Natural killer cell treated with Interleukin-12 subunit alpha and Interleukin-12 subunit beta and Interleukin-15 and Interleukin-18, amount 100 ng/mL, for 72 hours (primary cell): ENCODE data around the gene KRT33B. TPM values are rescaled to one million over a fixed set of nuclear protein-coding genes. Genes with fewer than 3 reads are reported as not detected.
"Not testable (repeated sequence)": the region's sequence is repeated elsewhere in the genome, so short reads cannot be mapped to it uniquely, and the experiment has no call there.

Experiments
- ATAC-seq, 2 donors: fragments of 150-1000 bp; cut with Tn5 transposase in 1 of 2; sonication (Bioruptor Pico), chemical (Tn5 transposase) in 1 of 2; 2 replicates each; pipeline ENCODE4 v1.10.0; 2021
- DNase-seq: peaks from one replicate; pipeline ENCODE4 v3.0.0; 2022; ENCODE audit warnings: low spot score
- H3K27ac Mint-ChIP-seq, 2 donors: 1 replicate in 1 of 2; 2 replicates in 1 of 2; pipeline ENCODE4 v1.8.0; 2022; ENCODE audit warnings: mixed read lengths in 2 of 2, mild to moderate bottlenecking in 1 of 2, moderate library complexity in 1 of 2
- H3K27me3 Mint-ChIP-seq, 2 donors: 1 replicate in 1 of 2; 2 replicates in 1 of 2; pipeline ENCODE4 v1.8.0; 2022; ENCODE audit warnings: mixed read lengths in 2 of 2
- H3K36me3 Mint-ChIP-seq: one replicate; pipeline ENCODE4 v1.8.0; 2022; ENCODE audit warnings: mixed read lengths
- H3K4me1 Mint-ChIP-seq, 2 donors: 1 replicate in 1 of 2; 2 replicates in 1 of 2; pipeline ENCODE4 v1.8.0; 2022; ENCODE audit warnings: low read depth in 2 of 2, mixed read lengths in 2 of 2, mild to moderate bottlenecking in 1 of 2
- H3K4me3 Mint-ChIP-seq: one replicate; pipeline ENCODE4 v1.8.0; 2022; ENCODE audit warnings: mixed read lengths
- H3K9me3 Mint-ChIP-seq: 2 replicates; pipeline ENCODE4 v1.8.0; 2022; ENCODE audit warnings: mixed read lengths
- total RNA-seq, 2 donors: library from RNA; stranded (reverse); gene quantifications; one replicate each; pipeline ENCODE4 v1.2.3, GENCODE V29; 2022

The KRT33B gene
- total RNA-seq, 2 donors from 2014 or later, result not detected

DNA sequence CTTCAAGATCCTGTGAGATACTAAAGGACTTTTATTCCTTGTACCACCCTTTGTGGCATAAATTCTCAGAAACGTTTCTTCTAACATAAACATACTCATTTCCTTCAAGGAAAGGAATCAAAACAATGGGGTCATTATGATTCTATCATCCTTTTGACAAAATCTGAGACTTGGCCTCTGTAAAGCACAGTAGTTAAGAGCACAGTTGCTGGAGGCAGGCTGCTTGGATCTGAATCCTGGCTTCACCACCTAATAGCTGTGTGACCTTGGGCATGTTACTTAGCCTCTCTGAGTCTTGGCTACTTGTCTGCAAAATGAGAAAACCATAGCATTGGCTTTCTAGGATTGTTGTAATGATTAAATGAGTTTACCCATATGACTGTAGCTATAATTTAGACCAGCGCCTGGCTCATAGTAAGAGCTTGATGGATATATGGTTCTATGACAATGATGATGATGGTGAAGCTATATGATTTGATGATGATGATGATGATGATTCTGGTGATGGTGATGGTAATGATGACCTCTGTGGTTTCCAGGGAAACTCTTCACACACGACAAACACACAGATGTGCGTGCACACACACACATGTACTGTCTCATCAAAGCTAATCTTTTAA is 33.9 kb upstream of the KRT33B start:
- DNase-seq, result no peak
- no peak for ATAC-seq

DNA sequence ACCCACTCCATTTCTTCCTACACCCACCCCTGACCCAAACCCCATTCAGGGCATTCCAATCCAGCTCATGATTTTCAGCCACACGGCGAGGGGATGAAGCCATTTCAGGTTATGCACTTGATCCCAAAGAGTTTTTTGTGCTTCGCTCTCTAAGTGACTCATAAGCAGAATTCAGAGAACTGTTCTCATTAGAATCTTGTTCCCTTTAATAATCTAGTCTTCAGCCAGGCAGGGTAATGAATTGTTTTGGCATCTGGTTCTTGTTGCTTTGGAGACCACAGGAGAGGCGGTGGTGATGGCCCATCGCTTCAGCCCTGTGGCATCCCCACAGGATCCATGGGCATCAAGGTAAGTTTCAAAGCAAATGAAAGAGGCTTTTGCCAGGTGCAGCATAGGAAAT is 32.5 kb upstream of the KRT33B start:
- Mint-ChIP-seq H3K27ac (no peak overlapping the region), H3K27me3 (peaks cover 15 to 16% of the 10 kb centered on the region in 2 donors), H3K9me3 (no peaks in the 10 kb centered on the region), H3K36me3 (no peaks in the 10 kb centered on the region), H3K4me1 (peaks cover 7 to 12% of the 10 kb centered on the region in 2 donors), H3K4me3 (no peak overlapping the region)
- DNase-seq (no peak), ATAC-seq (no peak)

More for the DNA sequence above, 33.9 kb upstream of the KRT33B start:
- Mint-ChIP-seq H3K4me1 (peaks cover 7 to 12% of the 10 kb centered on the region in 2 donors), H3K27me3 (peaks cover 8 to 19% of the 10 kb centered on the region in 2 donors), H3K27ac (no peak overlapping the region), H3K4me3 (peak overlapping the region; percentile 7), H3K9me3 (no peaks in the 10 kb centered on the region), H3K36me3 (no peaks in the 10 kb centered on the region)

DNA sequence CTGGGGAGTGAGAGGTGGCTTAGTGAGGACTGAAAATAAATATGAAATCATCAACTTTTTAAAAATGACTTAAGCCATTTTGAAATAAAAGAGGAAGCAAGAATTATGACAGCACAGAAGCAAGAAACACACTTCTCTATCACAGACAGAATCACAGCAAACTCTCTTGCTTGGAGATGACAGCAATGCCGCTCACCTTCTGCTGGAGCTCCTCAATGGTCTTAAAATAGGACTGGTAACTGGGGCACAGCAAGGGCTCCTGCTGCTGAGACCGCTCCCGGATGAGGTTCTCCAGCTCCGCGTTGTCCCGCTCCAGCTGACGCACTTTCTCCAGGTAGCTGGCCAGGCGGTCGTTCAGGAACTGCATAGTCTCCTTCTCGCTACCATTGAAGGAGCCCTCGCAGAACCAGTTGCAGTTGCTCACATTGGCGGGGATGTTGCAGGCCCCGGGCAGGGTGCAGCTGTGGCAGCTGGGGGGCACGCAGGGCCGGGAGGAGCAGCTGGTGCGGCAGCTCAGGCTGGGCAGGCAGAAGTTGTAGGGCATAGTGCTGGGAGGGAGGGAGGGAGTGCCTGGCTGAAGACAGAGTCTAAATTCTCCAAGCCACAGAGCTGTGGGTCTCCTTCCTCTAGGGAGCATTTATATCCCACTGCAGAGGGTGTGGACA is 27.5 kb upstream of the KRT33B start, which contains the start of gene KRT31:
TSS of gene KRT31 (minus strand) at position 613 of the 665 bp plus-strand sequence. CDS start at position 544, 69 bp downstream.
- Mint-ChIP-seq H3K27ac (no peak within 1 kb of the TSS), H3K4me1 (no peaks in the 10 kb centered on the region), H3K9me3 (no peaks in the 10 kb centered on the region), H3K36me3 (no peaks in the 10 kb centered on the region), H3K4me3 (no peak within 1 kb of the TSS), H3K27me3 (peaks cover 15 to 19% of the 10 kb centered on the region in 2 donors)
- ATAC-seq (no peak), DNase-seq (peak; percentile 23)

DNA sequence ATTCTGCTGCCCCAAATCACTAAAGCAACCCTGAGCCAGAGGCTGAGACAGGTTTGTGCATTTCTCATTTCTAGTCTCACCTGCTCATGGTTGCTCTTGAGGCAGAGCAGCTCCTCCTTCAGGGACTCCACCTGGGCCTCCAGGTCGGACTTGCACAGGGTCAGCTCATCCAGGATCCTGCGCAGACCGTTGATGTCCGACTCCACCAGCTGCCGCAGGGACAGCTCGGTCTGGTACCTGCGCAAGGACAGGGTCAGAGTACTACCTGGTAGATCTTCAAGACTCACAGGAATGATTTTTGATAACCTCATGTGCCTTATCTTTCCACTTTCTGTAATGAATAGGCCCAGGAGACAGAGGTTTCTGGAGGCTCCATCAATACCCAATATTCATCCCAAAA is 26.7 kb upstream of the KRT33B start:
- peaks cover 17 to 24% of the 10 kb centered on the region in 2 donors for H3K27me3 Mint-ChIP-seq
- H3K9me3 Mint-ChIP-seq, result no peaks in the 10 kb centered on the region
- no peaks in the 10 kb centered on the region for H3K4me1 Mint-ChIP-seq
- H3K36me3 Mint-ChIP-seq, result no peaks in the 10 kb centered on the region
- H3K4me3 Mint-ChIP-seq, result no peak overlapping the region
- H3K27ac Mint-ChIP-seq, result no peak overlapping the region
- ATAC-seq, result no peak
- DNase-seq, result peak; percentile 32

DNA sequence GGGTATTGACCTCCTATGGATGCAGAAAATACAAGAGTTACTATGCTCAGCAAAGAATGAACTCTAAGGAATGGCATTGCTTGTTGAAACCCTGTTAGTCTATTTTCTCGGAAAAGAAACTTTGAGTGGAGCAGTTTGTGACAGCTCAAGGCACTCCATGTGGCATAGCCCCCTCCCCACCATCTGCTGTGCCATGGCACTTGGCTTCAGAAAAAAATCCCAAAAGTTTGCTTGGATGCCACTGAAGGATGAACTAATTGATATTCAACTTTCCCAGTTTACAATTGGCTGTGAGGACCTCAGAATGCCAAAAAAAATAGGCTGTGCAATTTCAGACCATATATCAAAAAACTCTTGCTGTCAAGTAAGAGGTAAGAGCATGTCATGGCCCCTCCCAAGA is 26.0 kb upstream of the KRT33B start:
- peaks cover 14 to 24% of the 10 kb centered on the region in 2 donors for H3K27me3 Mint-ChIP-seq
- no peaks in the 10 kb centered on the region for H3K36me3 Mint-ChIP-seq
- no peak for DNase-seq
- no peak overlapping the region for H3K4me3 Mint-ChIP-seq
- no peaks in the 10 kb centered on the region for H3K4me1 Mint-ChIP-seq
- H3K9me3 Mint-ChIP-seq, result no peaks in the 10 kb centered on the region
- H3K27ac Mint-ChIP-seq, result no peak overlapping the region
- ATAC-seq, result no peak

DNA sequence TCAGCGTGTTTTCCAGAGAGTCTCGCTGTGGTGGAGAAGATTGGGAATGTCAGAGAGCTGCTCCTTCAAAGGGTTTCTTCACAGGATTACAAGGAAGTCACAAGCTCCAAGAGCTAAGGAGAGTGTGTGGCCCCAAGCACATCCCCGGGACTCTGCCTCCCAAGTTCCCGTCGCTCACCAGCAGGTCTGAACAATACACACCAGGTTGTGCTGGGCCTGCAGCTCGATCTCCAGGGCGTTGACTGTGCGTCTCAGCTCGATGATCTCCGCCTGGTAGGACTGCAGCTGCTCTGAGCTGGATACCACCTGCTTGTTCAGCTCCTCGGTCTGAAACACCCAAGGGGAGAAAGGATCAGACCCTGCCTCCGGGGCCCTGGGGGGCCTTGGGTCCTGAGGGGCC is 25.4 kb upstream of the KRT33B start:
- not testable (repeated sequence) for H3K4me1 Mint-ChIP-seq, H3K9me3 Mint-ChIP-seq

DNA sequence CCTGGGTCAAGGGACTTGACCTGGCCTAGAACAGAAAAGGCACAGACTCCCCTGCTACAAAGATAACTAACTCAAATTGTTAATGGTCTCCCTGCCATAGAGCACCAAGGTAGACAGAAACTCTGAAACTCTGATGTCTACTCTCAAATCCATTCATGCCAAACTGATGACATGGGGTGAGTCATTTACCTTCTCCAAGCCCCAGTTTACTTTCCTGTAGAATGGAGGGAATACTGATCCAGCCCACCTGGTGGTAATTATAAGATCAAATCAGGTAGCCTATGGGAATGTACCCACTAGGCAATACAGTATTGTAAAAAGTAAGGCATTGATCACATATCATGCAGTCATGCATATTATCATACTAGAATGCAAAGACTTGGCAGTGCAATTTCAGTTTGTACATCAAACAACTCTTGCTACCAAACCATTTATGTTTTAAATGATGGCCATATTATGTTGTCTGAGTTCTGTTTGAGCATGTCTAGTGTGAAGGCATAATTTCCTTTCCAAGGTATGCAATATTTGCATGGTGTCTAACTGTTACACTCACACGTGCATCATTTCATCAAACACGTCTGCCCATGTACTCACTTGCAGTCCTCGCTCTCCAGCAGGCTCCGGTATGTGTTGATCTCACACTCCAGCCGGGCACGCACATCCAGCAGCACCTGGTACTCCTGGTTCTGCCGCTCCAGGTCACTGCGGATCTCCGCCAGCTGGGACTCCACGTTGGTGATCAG is 24.8 kb upstream of the KRT33B start:
- no peaks in the 10 kb centered on the region for H3K9me3 Mint-ChIP-seq
- H3K4me1 Mint-ChIP-seq, result no peaks in the 10 kb centered on the region
- H3K4me3 Mint-ChIP-seq, result no peak overlapping the region
- H3K27me3 Mint-ChIP-seq, result peaks cover 17 to 28% of the 10 kb centered on the region in 2 donors
- DNase-seq (no peak), ATAC-seq (no peak)
- H3K27ac Mint-ChIP-seq, result no peak overlapping the region
- H3K36me3 Mint-ChIP-seq, result no peaks in the 10 kb centered on the region

More for the DNA sequence above, 25.4 kb upstream of the KRT33B start:
- peaks cover 14 to 25% of the 10 kb centered on the region in 2 donors for H3K27me3 Mint-ChIP-seq
- ATAC-seq, H3K36me3 Mint-ChIP-seq, H3K4me3 Mint-ChIP-seq, H3K27ac Mint-ChIP-seq: not testable (repeated sequence)
- peak; percentile 34 for DNase-seq

DNA sequence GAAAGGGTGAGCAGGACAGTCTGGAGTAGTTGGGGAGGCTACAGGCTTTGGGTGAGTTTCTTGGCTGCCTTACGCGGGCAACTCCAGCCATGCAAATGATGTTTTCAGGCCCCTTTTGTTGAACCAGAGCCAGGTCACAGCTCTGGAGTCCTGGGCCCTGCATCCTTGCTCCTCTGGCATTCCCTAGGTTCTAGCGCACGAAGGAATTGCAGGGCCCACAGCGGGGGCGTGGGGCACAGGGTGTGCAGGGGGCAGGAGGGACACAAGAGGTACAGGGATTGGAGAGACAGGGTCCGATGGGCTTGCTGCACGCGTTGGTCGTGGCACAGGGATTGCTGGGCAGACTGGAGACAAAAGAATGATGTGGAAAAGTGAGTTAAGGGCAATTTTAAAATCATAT is 24.2 kb upstream of the KRT33B start:
- peak; percentile 37 for DNase-seq
- Mint-ChIP-seq H3K4me1 (no peaks in the 10 kb centered on the region), H3K9me3 (no peaks in the 10 kb centered on the region), H3K27ac (no peak overlapping the region), H3K36me3 (no peaks in the 10 kb centered on the region), H3K27me3 (peaks cover 21 to 33% of the 10 kb centered on the region in 2 donors), H3K4me3 (no peak overlapping the region)
- ATAC-seq, result no peak

DNA sequence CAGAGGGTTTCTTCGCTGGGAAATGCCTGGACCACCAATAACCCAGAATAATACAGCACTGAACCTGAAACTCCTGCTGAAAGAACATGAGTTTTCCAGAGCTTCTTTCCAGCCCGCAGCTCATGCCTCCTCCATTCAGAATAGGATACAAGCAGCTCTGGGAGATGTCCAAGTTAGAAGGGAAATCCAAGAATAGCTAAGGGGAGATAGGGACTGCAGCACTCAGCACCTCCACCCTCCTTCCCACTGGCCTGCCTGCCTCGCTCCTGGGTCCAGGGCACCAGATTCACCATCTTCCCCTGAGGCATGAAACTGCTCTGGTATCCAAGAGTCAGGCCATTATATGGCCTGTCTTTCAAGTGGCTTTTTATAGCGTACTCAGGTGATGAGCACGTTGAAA is 23.7 kb upstream of the KRT33B start:
- Mint-ChIP-seq H3K27me3 (peaks cover 21 to 38% of the 10 kb centered on the region in 2 donors), H3K9me3 (no peaks in the 10 kb centered on the region), H3K4me3 (no peak overlapping the region), H3K27ac (no peak overlapping the region), H3K4me1 (no peaks in the 10 kb centered on the region), H3K36me3 (no peaks in the 10 kb centered on the region)
- DNase-seq (peak; percentile 20), ATAC-seq (no peak)

DNA sequence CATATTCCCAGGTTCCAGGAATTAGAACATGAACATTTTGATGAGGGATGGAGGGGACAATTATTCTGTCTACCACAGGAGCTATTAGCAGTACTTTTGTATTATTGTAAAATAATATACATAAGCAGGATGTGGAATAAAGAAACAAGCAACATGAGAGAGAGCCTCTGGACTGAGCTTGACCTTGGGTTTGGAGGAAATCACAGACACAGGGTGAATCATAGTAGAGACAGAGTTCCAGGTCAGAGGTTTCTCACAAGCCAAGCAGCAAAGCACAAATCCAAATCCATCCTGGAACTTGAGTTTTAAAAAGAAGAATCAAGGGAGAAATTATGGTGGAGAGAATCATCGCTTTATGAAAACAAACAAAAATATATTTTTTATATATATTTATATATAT is 22.7 kb upstream of the KRT33B start:
- ATAC-seq, result no peak
- H3K27me3 Mint-ChIP-seq, result peaks cover 26 to 32% of the 10 kb centered on the region in 2 donors
- H3K4me3 Mint-ChIP-seq, result no peak overlapping the region
- peak; percentile 10 for DNase-seq
- H3K4me1 Mint-ChIP-seq, result no peaks in the 10 kb centered on the region
- peaks cover 3% of the 10 kb centered on the region for H3K36me3 Mint-ChIP-seq
- H3K9me3 Mint-ChIP-seq, result no peaks in the 10 kb centered on the region
- H3K27ac Mint-ChIP-seq, result no peak overlapping the region

DNA sequence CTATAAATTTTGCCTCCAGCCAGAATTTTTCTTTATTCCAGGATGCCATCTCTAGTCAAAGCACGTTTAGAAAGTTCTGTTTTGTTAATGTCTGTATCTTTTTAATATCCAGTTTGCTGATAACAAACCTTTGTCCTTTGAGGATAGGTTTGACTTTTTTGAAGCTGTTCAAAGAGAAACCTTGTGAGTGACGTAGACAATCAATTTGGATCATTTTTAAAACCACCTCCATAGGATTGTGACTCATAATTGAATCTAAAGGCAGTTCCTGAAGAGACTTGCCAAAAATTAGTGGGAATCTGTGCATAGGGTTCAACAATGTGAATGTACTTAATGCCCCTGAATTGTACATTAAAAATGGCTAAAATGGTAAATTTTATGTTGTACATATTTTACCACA is 21.9 kb upstream of the KRT33B start:
- H3K4me3 Mint-ChIP-seq, result no peak overlapping the region
- H3K4me1 Mint-ChIP-seq, result no peaks in the 10 kb centered on the region
- peaks cover 3% of the 10 kb centered on the region for H3K9me3 Mint-ChIP-seq
- H3K27me3 Mint-ChIP-seq, result peaks cover 29 to 36% of the 10 kb centered on the region in 2 donors
- no peak overlapping the region for H3K27ac Mint-ChIP-seq
- H3K36me3 Mint-ChIP-seq, result peaks cover 9% of the 10 kb centered on the region
- DNase-seq, result no peak
- no peak for ATAC-seq

DNA sequence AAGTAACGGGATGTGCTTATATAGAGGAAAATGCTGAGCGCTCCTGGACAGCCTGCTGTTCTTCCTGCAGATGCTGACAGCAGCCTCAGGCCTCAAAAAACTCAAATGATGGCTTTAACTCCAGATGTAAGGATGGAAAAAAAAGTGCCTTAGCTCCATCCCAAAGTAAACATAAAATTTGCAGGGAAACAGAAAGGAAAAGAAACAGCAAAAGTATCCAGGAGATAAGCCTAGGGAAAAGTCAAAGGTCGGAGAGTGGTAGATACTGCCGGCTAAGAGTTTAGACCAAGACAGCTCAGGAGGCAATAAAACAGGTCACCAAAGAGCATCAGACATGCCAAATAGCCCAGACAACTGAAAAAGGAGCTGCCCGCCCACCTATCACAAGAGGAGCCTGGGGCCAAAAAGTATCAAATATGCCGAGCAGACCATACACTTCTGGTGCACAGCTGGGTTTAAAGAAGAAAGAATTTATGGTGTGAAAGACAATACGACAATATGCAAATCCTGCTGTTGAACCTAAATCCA is 20.9 kb upstream of the KRT33B start:
- DNase-seq, result no peak
- H3K27ac Mint-ChIP-seq, result no peak overlapping the region
- H3K4me1 Mint-ChIP-seq, result no peaks in the 10 kb centered on the region
- peaks cover 7% of the 10 kb centered on the region for H3K9me3 Mint-ChIP-seq
- ATAC-seq, result no peak
- H3K27me3 Mint-ChIP-seq, result peaks cover 33 to 42% of the 10 kb centered on the region in 2 donors
- H3K4me3 Mint-ChIP-seq, result no peak overlapping the region
- H3K36me3 Mint-ChIP-seq, result peaks cover 13% of the 10 kb centered on the region

DNA sequence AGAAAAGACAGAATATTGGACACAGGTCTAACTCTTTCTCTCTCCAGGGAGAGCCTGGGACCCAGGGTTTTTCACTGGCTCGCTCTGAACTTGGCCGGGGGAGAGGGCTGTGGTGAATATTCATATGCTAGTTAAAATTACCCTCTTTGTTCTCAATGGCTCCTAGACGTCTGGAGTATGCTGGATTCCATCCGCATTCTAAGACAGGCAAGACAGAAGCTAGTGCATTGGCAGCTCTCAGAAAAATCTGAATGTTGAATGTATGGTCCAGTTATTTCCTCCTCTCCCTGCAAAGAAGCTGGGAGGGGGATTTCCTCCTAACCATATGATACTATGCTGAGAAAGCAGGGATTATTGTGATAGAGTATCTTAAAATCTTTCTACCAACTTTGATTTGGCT is 18.1 kb upstream of the KRT33B start:
- no peak overlapping the region for H3K27ac Mint-ChIP-seq
- H3K36me3 Mint-ChIP-seq, result peaks cover 13% of the 10 kb centered on the region
- peaks cover 32 to 62% of the 10 kb centered on the region in 2 donors for H3K27me3 Mint-ChIP-seq
- DNase-seq (peak; percentile 5), ATAC-seq (no peak)
- no peaks in the 10 kb centered on the region for H3K4me1 Mint-ChIP-seq
- H3K9me3 Mint-ChIP-seq, result peaks cover 7% of the 10 kb centered on the region
- H3K4me3 Mint-ChIP-seq, result no peak overlapping the region

DNA sequence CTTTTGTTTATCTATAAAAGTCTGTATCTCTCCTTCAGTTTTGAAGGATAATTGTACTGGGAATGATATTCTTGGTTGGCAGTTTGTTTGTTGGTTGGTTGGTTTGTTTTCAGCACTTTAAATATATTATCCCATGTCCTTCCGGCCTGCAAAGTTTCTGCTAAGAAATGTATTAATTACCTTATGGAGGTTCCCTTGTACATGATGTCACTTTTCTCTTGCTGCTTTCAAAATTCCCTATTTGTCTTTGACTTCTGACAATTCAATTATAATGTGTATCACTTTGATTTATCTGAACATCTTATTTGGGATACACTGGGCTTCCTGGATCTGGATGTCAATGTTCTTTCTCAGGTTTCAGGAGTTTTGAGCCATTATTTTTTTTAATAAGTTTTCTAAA is 16.6 kb upstream of the KRT33B start:
- DNase-seq (no peak), ATAC-seq (no peak)
- Mint-ChIP-seq H3K4me3 (no peak overlapping the region), H3K4me1 (no peaks in the 10 kb centered on the region), H3K9me3 (peaks cover 7% of the 10 kb centered on the region), H3K27me3 (peaks cover 30 to 55% of the 10 kb centered on the region in 2 donors), H3K27ac (no peak overlapping the region), H3K36me3 (peaks cover 13% of the 10 kb centered on the region)
